Esophagus muscularis mucosa (tissue), 4 donors: ENCODE measurements around the gene PDS5A. TPM values are rescaled to one million over a fixed set of nuclear protein-coding genes. Genes with fewer than 3 reads are reported as not detected.
"Not testable (repeated sequence)": the region's sequence is repeated elsewhere in the genome, so short reads cannot be mapped to it uniquely, and the experiment has no call there.

Experiments used
- DNase-seq: peaks from one replicate; pipeline ENCODE4 v3.0.0-alpha.2; 2017; ENCODE audit errors: extremely low spot score
- H3K27ac ChIP-seq, 4 donors: fragments of 200-600 bp; sonication (generic); replicated peaks in 1 of 4; 1 replicate in 3 of 4; 2 replicates in 1 of 4; pipeline ENCODE4 v1.5.1; 2016 to 2019; ENCODE audit warnings: mild to moderate bottlenecking in 1 of 4
- H3K27me3 ChIP-seq, 4 donors: fragments of 200-600 bp; sonication (generic); one replicate each; pipeline versions ENCODE4 v1.5.1 to v1.6.0; 2016 to 2019
- H3K36me3 ChIP-seq, 4 donors: fragments of 200-600 bp; sonication (generic); one replicate each; pipeline ENCODE4 v1.5.1; 2016 to 2019
- H3K4me1 ChIP-seq, 4 donors: fragments of 200-600 bp; sonication (generic); one replicate each; pipeline ENCODE4 v1.5.1; 2016 to 2019
- H3K4me3 ChIP-seq, 4 donors: fragments of 200-600 bp; sonication (generic); 1 replicate in 2 of 4; 2 replicates in 2 of 4; pipeline ENCODE4 v1.5.1; 2016 to 2019; ENCODE audit warnings: mild to moderate bottlenecking in 4 of 4, moderate library complexity in 1 of 4
- H3K9me3 ChIP-seq, 4 donors: fragments of 200-600 bp; sonication (generic); 1 replicate in 3 of 4; 2 replicates in 1 of 4; pipeline ENCODE4 v1.5.1; 2016 to 2019
- EP300 ChIP-seq: sonication (generic); formaldehyde crosslinking; IDR thresholded peaks from one replicate; pipeline ENCODE4 v1.6.1; 2017; ENCODE audit warnings: antibody characterized with exemption
- POLR2A ChIP-seq: fragments of 450-650 bp; IDR thresholded peaks from one replicate; pipeline ENCODE4 v1.6.1; 2017; ENCODE audit warnings: antibody characterized with exemption, moderate library complexity, mild to moderate bottlenecking, low read depth
- POLR2AphosphoS5 ChIP-seq, 2 donors: sonication (generic); formaldehyde crosslinking; IDR thresholded peaks; one replicate each; pipeline ENCODE4 v1.6.1; 2017; ENCODE audit warnings: antibody characterized with exemption in 2 of 2
- WGBS: methylation state at CpG from one replicate; pipeline ENCODE4 v1.1.5; 2018; 5-methylcytosine and 5-hydroxymethylcytosine counted together
- intact Hi-C: fragments of 100-400 bp; cut with DNase I; formaldehyde crosslinking; loops from one replicate; pipeline ENCODE4 v1.15.1; 2023
- total RNA-seq, 4 donors: library from RNA; depleted of rRNA; stranded (reverse); fragments of >200 nt; gene quantifications; one replicate each; pipeline versions ENCODE4 v1.1.0 to v1.2.1, GENCODE V29; 2016
- TF ChIP-seq, protein P1 (sequence below), 3 experiments: fragments of 200-600 bp in 2 of 3; fragments of 450-650 bp in 1 of 3; sonication (generic) in 2 of 3; IDR thresholded peaks; one replicate each; pipeline ENCODE4 v1.5.1; 2017 to 2019; ENCODE audit warnings: antibody characterized with exemption in 3 of 3, mild to moderate bottlenecking in 2 of 3, moderate library complexity in 1 of 3

PDS5A gene, protein sequence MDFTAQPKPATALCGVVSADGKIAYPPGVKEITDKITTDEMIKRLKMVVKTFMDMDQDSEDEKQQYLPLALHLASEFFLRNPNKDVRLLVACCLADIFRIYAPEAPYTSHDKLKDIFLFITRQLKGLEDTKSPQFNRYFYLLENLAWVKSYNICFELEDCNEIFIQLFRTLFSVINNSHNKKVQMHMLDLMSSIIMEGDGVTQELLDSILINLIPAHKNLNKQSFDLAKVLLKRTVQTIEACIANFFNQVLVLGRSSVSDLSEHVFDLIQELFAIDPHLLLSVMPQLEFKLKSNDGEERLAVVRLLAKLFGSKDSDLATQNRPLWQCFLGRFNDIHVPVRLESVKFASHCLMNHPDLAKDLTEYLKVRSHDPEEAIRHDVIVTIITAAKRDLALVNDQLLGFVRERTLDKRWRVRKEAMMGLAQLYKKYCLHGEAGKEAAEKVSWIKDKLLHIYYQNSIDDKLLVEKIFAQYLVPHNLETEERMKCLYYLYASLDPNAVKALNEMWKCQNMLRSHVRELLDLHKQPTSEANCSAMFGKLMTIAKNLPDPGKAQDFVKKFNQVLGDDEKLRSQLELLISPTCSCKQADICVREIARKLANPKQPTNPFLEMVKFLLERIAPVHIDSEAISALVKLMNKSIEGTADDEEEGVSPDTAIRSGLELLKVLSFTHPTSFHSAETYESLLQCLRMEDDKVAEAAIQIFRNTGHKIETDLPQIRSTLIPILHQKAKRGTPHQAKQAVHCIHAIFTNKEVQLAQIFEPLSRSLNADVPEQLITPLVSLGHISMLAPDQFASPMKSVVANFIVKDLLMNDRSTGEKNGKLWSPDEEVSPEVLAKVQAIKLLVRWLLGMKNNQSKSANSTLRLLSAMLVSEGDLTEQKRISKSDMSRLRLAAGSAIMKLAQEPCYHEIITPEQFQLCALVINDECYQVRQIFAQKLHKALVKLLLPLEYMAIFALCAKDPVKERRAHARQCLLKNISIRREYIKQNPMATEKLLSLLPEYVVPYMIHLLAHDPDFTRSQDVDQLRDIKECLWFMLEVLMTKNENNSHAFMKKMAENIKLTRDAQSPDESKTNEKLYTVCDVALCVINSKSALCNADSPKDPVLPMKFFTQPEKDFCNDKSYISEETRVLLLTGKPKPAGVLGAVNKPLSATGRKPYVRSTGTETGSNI (N-terminal part only)
- total RNA-seq = 10 to 100 TPM; 48.2 to 56.1 (median 51.3) TPM

DNA sequence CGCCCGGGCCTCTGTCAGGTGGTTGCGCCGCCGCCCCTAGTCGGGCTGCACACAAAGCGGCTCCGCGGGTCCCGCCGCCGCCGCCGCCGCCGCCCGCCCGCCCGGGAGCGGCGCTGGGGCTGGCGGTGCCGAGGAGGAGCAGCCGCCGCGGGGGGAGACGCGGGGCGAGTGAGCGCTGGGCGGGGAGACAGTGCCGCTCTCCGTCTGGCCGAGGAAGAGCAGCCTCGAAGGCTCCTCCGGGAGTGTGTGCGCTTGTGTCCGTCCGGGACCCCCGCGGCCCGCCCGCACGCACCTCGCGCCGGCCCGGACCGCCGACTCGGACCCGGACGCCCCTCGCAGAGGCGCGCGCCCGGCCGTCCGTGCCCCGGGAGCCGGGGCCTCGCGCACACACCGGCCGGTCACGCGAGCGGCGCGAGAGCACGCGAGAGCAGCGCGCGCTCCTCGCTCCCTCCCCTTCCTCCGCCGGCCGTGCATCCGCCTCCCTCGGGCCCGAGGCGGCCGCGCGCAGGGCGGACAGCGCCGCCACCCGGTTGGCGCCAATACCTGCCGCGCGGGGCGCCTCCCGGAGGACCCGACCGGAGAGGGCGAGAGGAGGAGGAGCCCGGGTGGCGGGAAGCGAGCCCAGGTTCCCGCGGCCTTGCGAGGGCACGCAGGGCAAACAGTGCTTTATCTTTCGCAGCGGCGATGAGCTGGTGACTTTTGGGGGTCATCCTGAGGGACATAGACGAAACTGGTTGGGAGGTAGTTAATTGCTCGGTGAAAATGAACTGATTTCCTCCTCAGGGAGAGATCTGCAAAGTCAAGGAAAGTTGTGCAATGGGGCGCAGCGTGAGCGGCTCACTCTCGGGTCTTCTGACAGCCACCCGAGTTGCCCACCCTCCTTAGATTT lies at the start of gene PDS5A:
Gene PDS5A (minus strand): TSS at position 423 of the 889 bp plus-strand sequence. CDS start 1,334 bp downstream, outside the sequence.
- H3K36me3 ChIP-seq = peaks cover 9 to 31% (median 25%) of the 10 kb centered on the region in 4 donors
- peaks cover 14 to 41% (median 31%) of the 10 kb centered on the region in 4 donors for H3K4me1 ChIP-seq
- no peaks in the 10 kb centered on the region for H3K27me3 ChIP-seq
- peak; percentile 93 for DNase-seq
- intact Hi-C loops = loop anchor here (2.0 to 5.0 kb wide), 3 partner anchors 80 to 340 kb away; partner anchors contain the start of genes N4BP2, SMIM14 and UBE2K
- peak within 1 kb of the TSS; percentile 96 to 97 (median 97) for H3K27ac ChIP-seq
- TF ChIP-seq POLR2AphosphoS5 (IDR thresholded peaks at IDR 0.05) = peak; percentile 37 to 55
- no peak for TF ChIP-seq POLR2A
- TF ChIP-seq, protein P1, sequence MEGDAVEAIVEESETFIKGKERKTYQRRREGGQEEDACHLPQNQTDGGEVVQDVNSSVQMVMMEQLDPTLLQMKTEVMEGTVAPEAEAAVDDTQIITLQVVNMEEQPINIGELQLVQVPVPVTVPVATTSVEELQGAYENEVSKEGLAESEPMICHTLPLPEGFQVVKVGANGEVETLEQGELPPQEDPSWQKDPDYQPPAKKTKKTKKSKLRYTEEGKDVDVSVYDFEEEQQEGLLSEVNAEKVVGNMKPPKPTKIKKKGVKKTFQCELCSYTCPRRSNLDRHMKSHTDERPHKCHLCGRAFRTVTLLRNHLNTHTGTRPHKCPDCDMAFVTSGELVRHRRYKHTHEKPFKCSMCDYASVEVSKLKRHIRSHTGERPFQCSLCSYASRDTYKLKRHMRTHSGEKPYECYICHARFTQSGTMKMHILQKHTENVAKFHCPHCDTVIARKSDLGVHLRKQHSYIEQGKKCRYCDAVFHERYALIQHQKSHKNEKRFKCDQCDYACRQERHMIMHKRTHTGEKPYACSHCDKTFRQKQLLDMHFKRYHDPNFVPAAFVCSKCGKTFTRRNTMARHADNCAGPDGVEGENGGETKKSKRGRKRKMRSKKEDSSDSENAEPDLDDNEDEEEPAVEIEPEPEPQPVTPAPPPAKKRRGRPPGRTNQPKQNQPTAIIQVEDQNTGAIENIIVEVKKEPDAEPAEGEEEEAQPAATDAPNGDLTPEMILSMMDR (IDR thresholded peaks at IDR 0.05) = peak; percentile 84 to 86 (median 85)
- no peak for TF ChIP-seq EP300
- no peaks in the 10 kb centered on the region for H3K9me3 ChIP-seq
- WGBS = 4% methylated on average over 7 of the region's 117 CpGs
- peak within 1 kb of the TSS; percentile 84 to 97 (median 90) for H3K4me3 ChIP-seq

DNA sequence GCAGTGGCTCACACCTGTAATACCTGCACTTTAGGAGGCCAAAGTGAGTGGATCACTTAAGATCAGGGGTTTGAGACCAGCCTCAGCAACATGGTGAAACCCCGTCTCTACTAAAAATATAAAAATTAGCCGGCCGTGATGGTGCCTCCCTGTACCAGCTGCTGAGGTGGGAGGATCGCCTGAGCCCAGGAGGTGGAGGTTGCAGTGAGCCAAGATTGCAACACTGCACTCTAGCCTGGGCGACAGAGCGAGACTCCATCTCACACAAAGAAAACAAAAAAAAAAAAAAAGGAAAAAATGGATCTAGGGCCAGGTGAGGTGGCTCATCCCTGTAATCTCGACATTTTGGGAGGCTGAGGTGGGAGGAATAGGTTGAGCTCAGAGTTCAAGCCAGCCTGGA lies 46.3 kb upstream of the PDS5A start:
- H3K36me3 ChIP-seq, H3K27me3 ChIP-seq, intact Hi-C loops, DNase-seq, H3K27ac ChIP-seq, H3K9me3 ChIP-seq, H3K4me1 ChIP-seq, H3K4me3 ChIP-seq: not testable (repeated sequence)
- 91% methylated on average over 7 of the region's 7 CpGs for WGBS

DNA sequence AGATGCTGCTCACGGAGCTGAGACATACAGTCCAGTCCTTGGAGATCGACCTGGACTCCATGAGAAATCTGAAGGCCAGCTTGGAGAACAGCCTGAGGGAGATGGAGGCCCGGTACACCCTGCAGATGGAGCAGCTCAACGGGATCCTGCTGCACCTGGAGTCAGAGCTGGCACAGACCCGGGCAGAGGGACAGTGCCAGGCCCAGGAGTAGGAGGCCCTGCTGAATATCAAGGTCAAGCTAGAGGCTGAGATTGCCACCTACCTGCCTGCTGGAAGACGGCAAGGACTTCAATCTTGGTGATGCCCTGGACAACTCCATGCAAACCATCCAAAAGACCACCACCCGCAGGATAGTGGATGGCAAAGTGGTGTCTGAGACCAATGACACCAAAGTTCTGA lies 43.4 kb upstream of the PDS5A start:
- H3K36me3 ChIP-seq, H3K9me3 ChIP-seq, H3K4me3 ChIP-seq, H3K4me1 ChIP-seq, DNase-seq, H3K27ac ChIP-seq, intact Hi-C loops, H3K27me3 ChIP-seq: not testable (repeated sequence)
- WGBS = 96% methylated on average over 7 of the region's 7 CpGs

DNA sequence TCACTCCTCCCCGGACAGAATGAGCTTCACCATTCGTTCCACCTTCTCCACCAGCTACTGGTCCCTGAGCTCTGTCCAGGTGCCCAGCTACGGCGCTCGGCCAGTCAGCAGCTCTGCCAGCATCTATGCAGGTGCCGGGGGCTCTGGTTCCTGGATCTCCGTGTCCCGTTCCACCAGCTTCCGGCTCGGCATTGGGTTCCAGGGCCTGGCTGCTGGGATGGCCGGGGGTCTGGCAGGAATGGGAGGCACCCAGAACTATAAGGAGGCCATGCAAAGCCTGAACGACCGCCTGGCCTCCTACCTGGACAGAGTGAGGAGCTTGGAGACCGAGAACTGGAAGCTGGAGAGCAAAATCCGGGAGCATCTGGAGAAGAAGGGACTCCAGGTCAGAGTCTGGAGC lies 42.5 kb upstream of the PDS5A start:
- no peak for DNase-seq
- TF ChIP-seq, protein P1 (IDR thresholded peaks at IDR 0.05) = no peak
- TF ChIP-seq EP300 = no peak
- no peak for TF ChIP-seq POLR2A
- TF ChIP-seq POLR2AphosphoS5 (IDR thresholded peaks at IDR 0.05) = no peak
- no peaks in the 10 kb centered on the region for H3K36me3 ChIP-seq
- H3K4me1 ChIP-seq = no peaks in the 10 kb centered on the region
- no peak overlapping the region for H3K27ac ChIP-seq
- H3K9me3 ChIP-seq = no peaks in the 10 kb centered on the region
- H3K4me3 ChIP-seq = no peak overlapping the region
- 92% methylated on average over 14 of the region's 15 CpGs for WGBS
- intact Hi-C loops = no loop called here
- H3K27me3 ChIP-seq = no peaks in the 10 kb centered on the region

DNA sequence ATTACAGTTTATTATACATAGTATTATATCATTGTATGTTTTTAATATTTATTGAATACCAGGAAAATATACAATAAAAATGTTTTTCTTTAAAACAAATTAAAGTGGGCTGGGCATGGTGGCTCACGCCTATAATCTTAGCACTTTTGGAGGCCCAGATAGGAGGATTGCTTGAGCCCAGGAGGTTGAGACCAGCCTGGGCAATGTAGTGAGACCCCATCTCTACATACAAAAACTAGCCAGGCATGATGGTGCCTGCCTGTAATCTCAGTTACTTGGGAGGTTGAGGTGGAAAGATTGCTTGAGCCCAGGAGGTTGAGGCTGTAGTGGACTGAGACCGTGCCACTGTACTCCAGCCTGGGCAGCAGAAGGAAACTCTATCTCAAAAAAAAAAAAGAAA lies 38.3 kb upstream of the PDS5A start:
- no peaks in the 10 kb centered on the region for H3K36me3 ChIP-seq
- 86% methylated on average over 2 of the region's 2 CpGs for WGBS
- TF ChIP-seq, protein P1 (IDR thresholded peaks at IDR 0.05) = no peak
- TF ChIP-seq EP300 (no peak), POLR2AphosphoS5 (IDR thresholded peaks at IDR 0.05) (no peak)
- H3K27ac ChIP-seq = no peak overlapping the region
- H3K9me3 ChIP-seq = no peaks in the 10 kb centered on the region
- intact Hi-C loops = no loop called here
- DNase-seq = no peak
- H3K4me3 ChIP-seq = no peak overlapping the region
- H3K27me3 ChIP-seq = no peaks in the 10 kb centered on the region
- no peaks in the 10 kb centered on the region for H3K4me1 ChIP-seq
